Smooth muscle cell (in vitro differentiated cells): ENCODE data around the gene ASB4. TPM values are rescaled to one million over a fixed set of nuclear protein-coding genes. Genes with fewer than 3 reads are reported as not detected.
"Not testable (repeated sequence)": the region's sequence is repeated elsewhere in the genome, so short reads cannot be mapped to it uniquely, and the experiment has no call there.

Source experiments
- DNase-seq: peaks from one replicate; lab custom pipeline; 2025; ENCODE audit not compliant: unreplicated experiment; lab: John Stamatoyannopoulos, UW
- H2AFZ ChIP-seq: fragments of 200-600 bp; sonication (generic); 2 replicates; pipeline ENCODE4 v1.6.0; 2016; ENCODE audit warnings: antibody characterized with exemption, low read depth, mild to moderate bottlenecking
- H3F3A ChIP-seq: fragments of 200-600 bp; sonication (generic); 2 replicates; pipeline ENCODE4 v1.6.0; 2017; ENCODE audit warnings: antibody characterized with exemption, low read depth
- H3K27ac ChIP-seq: fragments of 200-600 bp; sonication (generic); 2 replicates; pipeline ENCODE4 v1.5.1; 2016; ENCODE audit warnings: low read depth, mild to moderate bottlenecking
- H3K27me3 ChIP-seq: fragments of 200-600 bp; sonication (generic); 2 replicates; pipeline ENCODE4 v1.6.1; 2016; ENCODE audit warnings: low read depth, mild to moderate bottlenecking
- H3K36me3 ChIP-seq: fragments of 200-600 bp; sonication (generic); 2 replicates; pipeline ENCODE4 v1.5.1; 2016; ENCODE audit warnings: low read depth
- H3K4me1 ChIP-seq: fragments of 200-600 bp; sonication (generic); 2 replicates; pipeline ENCODE4 v1.5.1; 2016; ENCODE audit warnings: low read depth
- H3K4me2 ChIP-seq: fragments of 200-600 bp; sonication (generic); 2 replicates; pipeline ENCODE4 v1.6.0; 2016; ENCODE audit warnings: mild to moderate bottlenecking
- H3K4me3 ChIP-seq: fragments of 200-600 bp; sonication (generic); 2 replicates; pipeline ENCODE4 v1.5.1; 2016; ENCODE audit warnings: mild to moderate bottlenecking
- H3K79me2 ChIP-seq: fragments of 200-600 bp; sonication (generic); 2 replicates; pipeline ENCODE4 v1.6.0; 2016; ENCODE audit warnings: low read depth, mild to moderate bottlenecking
- H3K9ac ChIP-seq: fragments of 200-600 bp; sonication (generic); 2 replicates; pipeline ENCODE4 v1.6.0; 2016; ENCODE audit warnings: low read depth
- H3K9me3 ChIP-seq: fragments of 200-600 bp; sonication (generic); replicated peaks from 2 replicates; pipeline ENCODE4 v1.5.1; 2016; ENCODE audit warnings: low read depth
- H4K20me1 ChIP-seq: fragments of 200-600 bp; sonication (generic); 2 replicates; pipeline ENCODE4 v1.6.0; 2016; ENCODE audit warnings: low read depth
- WGBS: methylation state at CpG from one replicate; pipeline ENCODE4 v1.1.7; 2016; ENCODE audit warnings: low lambda C conversion rate; 5-methylcytosine and 5-hydroxymethylcytosine counted together
- polyA plus RNA-seq: library from polyadenylated mRNA; unstranded; fragments of >200 nt; fragmentation: Nextera tagmentation; extraction: Ambion mirVana; gene quantifications from 2 replicates; pipeline ENCODE4 v1.2.1, GENCODE V29; 2016
- total RNA-seq: library from RNA; depleted of rRNA; stranded (reverse); fragments of >200 nt; gene quantifications from 2 replicates; pipeline ENCODE4 v1.2.3, GENCODE V29; 2014
- TF ChIP-seq, protein P1 (sequence below): fragments of 200-600 bp; sonication (generic); IDR thresholded peaks from 2 replicates; pipeline ENCODE4 v1.5.1; 2017; ENCODE audit warnings: borderline replicate concordance, mild to moderate bottlenecking, antibody characterized with exemption; ENCODE audit not compliant: insufficient read depth, poor library complexity, severe bottlenecking

ASB4 gene
- total and polyA plus RNA-seq, 2 experiments from 2014 or later = not detected

DNA sequence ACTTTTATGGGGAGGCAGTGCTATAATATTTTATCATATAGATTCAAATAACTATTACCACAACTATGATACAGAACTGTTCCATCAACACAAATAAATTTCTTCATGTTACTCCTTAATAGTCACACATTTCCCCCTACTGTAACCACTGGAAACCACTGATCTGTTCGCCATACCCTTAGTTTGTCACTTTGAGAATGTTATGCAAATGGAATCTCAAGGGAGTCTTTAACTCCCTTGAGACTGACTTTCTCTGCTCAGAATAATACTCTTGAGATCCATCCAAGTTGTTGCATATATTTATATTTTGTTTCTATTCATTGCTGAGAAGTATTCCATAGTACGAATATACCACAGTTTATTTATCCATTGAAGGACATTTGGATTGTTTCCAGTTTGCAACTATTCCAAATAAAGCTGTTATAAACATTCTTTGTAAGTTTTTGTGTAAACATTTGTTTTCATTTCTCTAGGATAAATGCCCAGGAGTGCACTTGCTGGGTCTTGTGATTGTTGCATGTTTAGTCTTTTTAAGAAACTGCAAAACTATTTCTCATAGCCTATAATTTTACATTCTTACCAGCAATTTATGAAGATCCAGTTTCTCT is 31.2 kb upstream of the ASB4 start:
- Histone ChIP-seq H3K4me1 (no peaks in the 10 kb centered on the region), H3K27ac (no peak overlapping the region), H3F3A (no peaks in the 10 kb centered on the region), H4K20me1 (no peaks in the 10 kb centered on the region), H3K27me3 (no peaks in the 10 kb centered on the region), H2AFZ (no peak overlapping the region), H3K9me3 (peaks cover 8% of the 10 kb centered on the region), H3K36me3 (peaks cover 3% of the 10 kb centered on the region), H3K4me2 (no peak overlapping the region), H3K79me2 (no peaks in the 10 kb centered on the region), H3K9ac (no peak overlapping the region), H3K4me3 (no peak overlapping the region)
- 81% methylated on average over 2 of the region's 2 CpGs for WGBS
- TF ChIP-seq, protein P1, sequence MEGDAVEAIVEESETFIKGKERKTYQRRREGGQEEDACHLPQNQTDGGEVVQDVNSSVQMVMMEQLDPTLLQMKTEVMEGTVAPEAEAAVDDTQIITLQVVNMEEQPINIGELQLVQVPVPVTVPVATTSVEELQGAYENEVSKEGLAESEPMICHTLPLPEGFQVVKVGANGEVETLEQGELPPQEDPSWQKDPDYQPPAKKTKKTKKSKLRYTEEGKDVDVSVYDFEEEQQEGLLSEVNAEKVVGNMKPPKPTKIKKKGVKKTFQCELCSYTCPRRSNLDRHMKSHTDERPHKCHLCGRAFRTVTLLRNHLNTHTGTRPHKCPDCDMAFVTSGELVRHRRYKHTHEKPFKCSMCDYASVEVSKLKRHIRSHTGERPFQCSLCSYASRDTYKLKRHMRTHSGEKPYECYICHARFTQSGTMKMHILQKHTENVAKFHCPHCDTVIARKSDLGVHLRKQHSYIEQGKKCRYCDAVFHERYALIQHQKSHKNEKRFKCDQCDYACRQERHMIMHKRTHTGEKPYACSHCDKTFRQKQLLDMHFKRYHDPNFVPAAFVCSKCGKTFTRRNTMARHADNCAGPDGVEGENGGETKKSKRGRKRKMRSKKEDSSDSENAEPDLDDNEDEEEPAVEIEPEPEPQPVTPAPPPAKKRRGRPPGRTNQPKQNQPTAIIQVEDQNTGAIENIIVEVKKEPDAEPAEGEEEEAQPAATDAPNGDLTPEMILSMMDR = no peak
- no peak for DNase-seq

GRCh38 chr7:95457947-95458346 is 27.8 kb upstream of the ASB4 start:
- peaks cover 3% of the 10 kb centered on the region for H3K36me3 ChIP-seq
- TF ChIP-seq, protein P1 = no peak
- no peak overlapping the region for H3K9ac ChIP-seq
- H3K4me1 ChIP-seq = no peaks in the 10 kb centered on the region
- no peaks in the 10 kb centered on the region for H3K79me2 ChIP-seq
- H3K27ac ChIP-seq = no peak overlapping the region
- peaks cover 8% of the 10 kb centered on the region for H3K9me3 ChIP-seq
- no peak overlapping the region for H3K4me2 ChIP-seq
- H3K27me3 ChIP-seq = no peaks in the 10 kb centered on the region
- no peak overlapping the region for H2AFZ ChIP-seq
- H3K4me3 ChIP-seq = no peak overlapping the region
- no peaks in the 10 kb centered on the region for H3F3A ChIP-seq
- H4K20me1 ChIP-seq = no peaks in the 10 kb centered on the region
- no peak for DNase-seq

DNA sequence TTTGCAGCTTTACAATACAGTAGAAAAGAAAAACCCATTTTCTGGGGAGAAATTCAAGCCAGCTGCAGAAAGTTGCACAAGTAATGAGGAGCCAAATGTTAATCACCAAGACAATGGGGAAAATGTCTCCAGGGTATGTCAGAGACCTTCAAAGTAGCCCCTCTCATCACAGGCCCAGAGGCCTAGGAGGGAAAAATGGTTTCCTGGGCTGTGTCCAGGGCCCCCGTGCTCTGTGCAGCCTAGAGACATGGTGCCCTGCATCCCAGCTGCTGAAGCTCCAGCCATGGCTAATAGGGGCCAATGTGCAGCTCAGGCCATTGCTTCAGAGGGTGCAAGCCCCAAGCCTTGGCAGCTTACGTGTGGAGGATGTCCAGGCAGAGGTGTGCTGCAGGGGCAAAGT is 25.1 kb upstream of the ASB4 start:
- not testable (repeated sequence) for H3K9me3 ChIP-seq, H4K20me1 ChIP-seq, DNase-seq, H3K4me2 ChIP-seq, H3K36me3 ChIP-seq, H3K4me1 ChIP-seq, H3K9ac ChIP-seq, H3K27me3 ChIP-seq, H3K4me3 ChIP-seq, H3K27ac ChIP-seq, H3K79me2 ChIP-seq, H2AFZ ChIP-seq, H3F3A ChIP-seq
- WGBS = 97% methylated on average over 2 of the region's 2 CpGs

DNA sequence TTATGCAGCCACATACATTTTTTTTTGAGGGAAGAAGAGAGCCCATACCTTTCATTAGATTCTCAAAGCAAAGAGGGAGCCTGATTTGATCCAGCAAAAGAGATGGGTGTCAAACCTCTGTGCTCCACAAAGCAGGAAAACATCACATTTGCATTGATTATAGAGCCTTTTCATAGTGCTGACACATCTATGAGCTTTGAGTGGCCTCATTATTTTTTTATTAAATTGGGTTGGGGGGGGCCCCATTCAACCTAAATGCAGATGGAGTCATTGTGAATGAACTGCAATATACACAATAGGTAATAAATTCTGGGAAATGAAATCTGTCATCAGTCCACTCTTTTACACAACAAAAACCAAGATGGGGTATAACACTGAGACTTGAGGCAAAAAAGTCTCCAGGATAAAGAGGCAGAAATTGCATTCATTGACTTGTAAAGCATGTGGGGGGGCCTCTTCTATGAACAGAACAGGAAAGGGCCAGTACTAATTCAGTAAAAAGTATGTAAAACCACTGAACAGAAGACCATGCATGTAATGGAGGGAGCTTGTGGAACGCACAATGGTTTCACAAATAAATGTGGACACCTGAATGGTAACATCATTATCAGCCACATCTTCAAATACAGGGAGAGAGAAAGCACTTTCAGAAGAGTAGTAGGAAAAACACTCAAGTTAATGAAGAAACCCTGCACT is 17.7 kb upstream of the ASB4 start:
- DNase-seq = no peak
- TF ChIP-seq, protein P1 = no peak
- Histone ChIP-seq H3K27ac (no peak overlapping the region), H3K9me3 (no peaks in the 10 kb centered on the region), H3K9ac (no peak overlapping the region), H2AFZ (no peak overlapping the region), H3K4me2 (no peak overlapping the region), H3F3A (peaks cover 10% of the 10 kb centered on the region), H3K36me3 (no peaks in the 10 kb centered on the region), H3K4me3 (no peak overlapping the region), H3K79me2 (no peaks in the 10 kb centered on the region), H4K20me1 (no peaks in the 10 kb centered on the region), H3K4me1 (peaks cover 36% of the 10 kb centered on the region), H3K27me3 (no peaks in the 10 kb centered on the region)
- 96% methylated on average over 1 of the region's 1 CpG for WGBS
